HEK293 (cell line): Measurements from ENCODE around the gene ACAP3.

Experiments
- BCL11A ChIP-seq: fragments of 450-650 bp; formaldehyde crosslinking; IDR thresholded peaks from 2 replicates; pipeline ENCODE4 v1.5.1; 2016; ENCODE audit warnings: low read depth, missing biosample characterization, missing genetic modification characterization
- ZBTB8A ChIP-seq: fragments of 450-650 bp; formaldehyde crosslinking; IDR thresholded peaks from 2 replicates; pipeline ENCODE4 v1.5.1; 2016; ENCODE audit warnings: missing biosample characterization, missing genetic modification characterization
- ZNF311 ChIP-seq: fragments of 450-650 bp; formaldehyde crosslinking; IDR thresholded peaks from 2 replicates; pipeline ENCODE4 v1.5.1; 2017; ENCODE audit warnings: missing biosample characterization, missing genetic modification characterization, borderline replicate concordance
- ZNF335 ChIP-seq: fragments of 450-650 bp; formaldehyde crosslinking; conservative IDR thresholded peaks from 2 replicates; pipeline ENCODE4 v1.5.1; 2016; ENCODE audit warnings: missing biosample characterization, missing genetic modification characterization
- ZNF426 ChIP-seq: fragments of 450-650 bp; formaldehyde crosslinking; IDR thresholded peaks from 2 replicates; pipeline ENCODE4 v1.5.1; 2017; ENCODE audit warnings: missing biosample characterization, missing genetic modification characterization, mild to moderate bottlenecking, inconsistent platforms, moderate library complexity
- ZNF76 ChIP-seq: fragments of 450-650 bp; formaldehyde crosslinking; IDR thresholded peaks from 2 replicates; pipeline ENCODE4; 2016; ENCODE audit warnings: low read depth, missing biosample characterization, missing genetic modification characterization, borderline replicate concordance
- ZNF792 ChIP-seq: fragments of 450-650 bp; formaldehyde crosslinking; IDR thresholded peaks from 2 replicates; pipeline ENCODE4 v1.5.1; 2016; ENCODE audit warnings: missing biosample characterization, missing genetic modification characterization
- TF ChIP-seq, protein P1 (sequence below): fragments of 450-650 bp; formaldehyde crosslinking; IDR thresholded peaks from 2 replicates; pipeline ENCODE4 v1.5.1; 2016; ENCODE audit warnings: missing biosample characterization, missing genetic modification characterization
- TF ChIP-seq, protein P2 (sequence below): fragments of 450-650 bp; formaldehyde crosslinking; IDR thresholded peaks from 2 replicates; pipeline ENCODE4 v1.5.1; 2016; ENCODE audit warnings: missing biosample characterization, missing genetic modification characterization

DNA sequence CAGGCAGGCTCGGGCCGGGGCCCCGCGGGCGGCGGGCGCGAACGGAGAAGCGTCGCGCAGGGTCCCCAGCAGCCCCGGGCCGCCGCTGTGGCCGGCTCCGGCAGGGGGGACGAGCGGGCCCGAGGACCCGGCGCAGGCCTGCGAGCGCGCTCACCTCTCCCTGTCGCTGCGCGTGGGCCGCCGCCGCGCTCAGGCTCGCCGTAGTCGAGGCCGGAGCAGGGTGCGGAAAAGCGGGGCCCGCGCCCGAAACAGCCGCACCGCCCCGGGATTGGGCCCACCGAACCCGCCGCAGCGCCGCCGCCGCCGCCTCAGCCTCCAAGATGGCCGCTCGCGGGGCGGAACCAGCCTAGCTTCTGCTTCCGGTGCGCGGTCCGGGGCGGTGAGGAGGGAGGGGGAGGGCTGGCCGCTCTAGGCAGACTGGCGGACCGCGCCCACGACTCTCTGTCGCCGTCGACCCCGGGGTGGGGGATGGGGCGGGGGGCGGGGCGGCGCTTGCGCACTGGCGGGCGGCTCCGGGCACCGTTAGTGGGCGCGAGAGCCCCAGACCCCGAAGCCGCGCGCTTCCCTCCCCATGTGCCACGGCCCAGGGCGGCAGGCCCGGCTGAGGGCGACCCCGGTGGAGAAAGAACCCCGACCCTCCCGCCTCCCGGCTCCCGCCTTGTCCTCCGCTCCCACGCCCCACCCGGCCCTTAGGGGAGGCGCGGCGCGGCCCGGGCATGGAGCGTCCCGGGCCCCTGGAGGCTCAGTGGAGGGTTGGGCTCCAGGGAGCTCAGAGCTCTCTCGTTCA, 34.0 kb downstream of the ACAP3 start, which contains the start of gene UBE2J2:
- TF ChIP-seq BCL11A (tag by site-specific recombination) (no peak), ZNF311 (tag by site-specific recombination) (no peak), ZNF792 (no peak), ZNF335 (peak; percentile 47), ZNF76 (tag by site-specific recombination) (peak; percentile 53; the same call in 1 of the 2 replicates), ZBTB8A (tag by site-specific recombination) (peak; percentile 83), ZNF426 (tag by site-specific recombination) (no peak)
- TF ChIP-seq, protein P1, sequence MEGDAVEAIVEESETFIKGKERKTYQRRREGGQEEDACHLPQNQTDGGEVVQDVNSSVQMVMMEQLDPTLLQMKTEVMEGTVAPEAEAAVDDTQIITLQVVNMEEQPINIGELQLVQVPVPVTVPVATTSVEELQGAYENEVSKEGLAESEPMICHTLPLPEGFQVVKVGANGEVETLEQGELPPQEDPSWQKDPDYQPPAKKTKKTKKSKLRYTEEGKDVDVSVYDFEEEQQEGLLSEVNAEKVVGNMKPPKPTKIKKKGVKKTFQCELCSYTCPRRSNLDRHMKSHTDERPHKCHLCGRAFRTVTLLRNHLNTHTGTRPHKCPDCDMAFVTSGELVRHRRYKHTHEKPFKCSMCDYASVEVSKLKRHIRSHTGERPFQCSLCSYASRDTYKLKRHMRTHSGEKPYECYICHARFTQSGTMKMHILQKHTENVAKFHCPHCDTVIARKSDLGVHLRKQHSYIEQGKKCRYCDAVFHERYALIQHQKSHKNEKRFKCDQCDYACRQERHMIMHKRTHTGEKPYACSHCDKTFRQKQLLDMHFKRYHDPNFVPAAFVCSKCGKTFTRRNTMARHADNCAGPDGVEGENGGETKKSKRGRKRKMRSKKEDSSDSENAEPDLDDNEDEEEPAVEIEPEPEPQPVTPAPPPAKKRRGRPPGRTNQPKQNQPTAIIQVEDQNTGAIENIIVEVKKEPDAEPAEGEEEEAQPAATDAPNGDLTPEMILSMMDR (tag by site-specific recombination): no peak
- TF ChIP-seq, protein P2, sequence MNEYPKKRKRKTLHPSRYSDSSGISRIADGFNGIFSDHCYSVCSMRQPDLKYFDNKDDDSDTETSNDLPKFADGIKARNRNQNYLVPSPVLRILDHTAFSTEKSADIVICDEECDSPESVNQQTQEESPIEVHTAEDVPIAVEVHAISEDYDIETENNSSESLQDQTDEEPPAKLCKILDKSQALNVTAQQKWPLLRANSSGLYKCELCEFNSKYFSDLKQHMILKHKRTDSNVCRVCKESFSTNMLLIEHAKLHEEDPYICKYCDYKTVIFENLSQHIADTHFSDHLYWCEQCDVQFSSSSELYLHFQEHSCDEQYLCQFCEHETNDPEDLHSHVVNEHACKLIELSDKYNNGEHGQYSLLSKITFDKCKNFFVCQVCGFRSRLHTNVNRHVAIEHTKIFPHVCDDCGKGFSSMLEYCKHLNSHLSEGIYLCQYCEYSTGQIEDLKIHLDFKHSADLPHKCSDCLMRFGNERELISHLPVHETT (tag by site-specific recombination): no peak
